HuH-7 (cell line): ENCODE results near the gene SDF4.

Experiments used
- DNase-seq: peaks from one replicate; pipeline ENCODE4 v3.0.0; 2011; ENCODE audit warnings: low spot score

SDF4 gene, protein sequence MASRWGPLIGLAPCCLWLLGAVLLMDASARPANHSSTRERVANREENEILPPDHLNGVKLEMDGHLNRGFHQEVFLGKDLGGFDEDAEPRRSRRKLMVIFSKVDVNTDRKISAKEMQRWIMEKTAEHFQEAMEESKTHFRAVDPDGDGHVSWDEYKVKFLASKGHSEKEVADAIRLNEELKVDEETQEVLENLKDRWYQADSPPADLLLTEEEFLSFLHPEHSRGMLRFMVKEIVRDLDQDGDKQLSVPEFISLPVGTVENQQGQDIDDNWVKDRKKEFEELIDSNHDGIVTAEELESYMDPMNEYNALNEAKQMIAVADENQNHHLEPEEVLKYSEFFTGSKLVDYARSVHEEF

DNA sequence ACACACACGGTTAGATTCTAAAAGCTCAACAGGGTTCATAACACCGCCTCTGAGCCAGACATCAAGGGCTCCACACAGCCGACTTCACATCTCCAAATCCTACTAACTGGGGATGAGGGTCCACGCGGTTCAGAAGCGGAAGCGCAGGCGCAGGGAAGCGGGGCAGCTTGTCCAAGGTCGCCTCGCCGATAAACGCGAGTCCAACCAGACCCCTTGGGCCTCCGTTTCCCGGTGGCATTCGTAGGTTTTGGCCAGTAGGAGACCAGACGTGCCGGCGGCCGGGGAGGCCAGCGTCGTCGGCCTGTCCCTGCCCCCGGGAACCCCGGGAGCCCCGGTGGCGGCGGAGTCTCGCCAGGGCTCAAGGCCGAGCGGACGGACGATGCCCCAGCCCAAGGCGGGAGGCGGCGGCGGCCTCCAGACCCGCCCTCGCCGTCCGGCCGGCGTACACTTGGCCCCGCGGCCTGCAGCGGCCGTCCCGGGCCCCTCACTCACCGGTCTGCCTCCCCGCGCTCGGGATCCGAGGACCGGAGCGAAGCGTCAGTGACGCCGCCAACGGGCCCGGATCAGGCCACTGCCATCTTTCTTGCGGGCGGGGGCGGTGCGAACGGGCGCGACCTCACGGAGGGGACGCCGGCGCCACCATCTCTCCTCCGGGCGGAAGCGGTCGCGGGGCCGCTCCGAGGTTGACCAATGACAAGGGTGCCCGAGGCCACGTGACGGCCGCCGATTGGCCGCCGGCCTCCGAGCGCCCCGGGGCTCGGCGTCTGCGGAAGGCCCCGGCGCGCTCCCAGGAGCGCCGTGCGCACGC is at the start of gene SDF4:
TSS of gene SDF4 (minus strand) at position 602 of the 808 bp plus-strand sequence. CDS start 3,229 bp downstream, outside the sequence.
- DNase-seq: peak; percentile 99

DNA sequence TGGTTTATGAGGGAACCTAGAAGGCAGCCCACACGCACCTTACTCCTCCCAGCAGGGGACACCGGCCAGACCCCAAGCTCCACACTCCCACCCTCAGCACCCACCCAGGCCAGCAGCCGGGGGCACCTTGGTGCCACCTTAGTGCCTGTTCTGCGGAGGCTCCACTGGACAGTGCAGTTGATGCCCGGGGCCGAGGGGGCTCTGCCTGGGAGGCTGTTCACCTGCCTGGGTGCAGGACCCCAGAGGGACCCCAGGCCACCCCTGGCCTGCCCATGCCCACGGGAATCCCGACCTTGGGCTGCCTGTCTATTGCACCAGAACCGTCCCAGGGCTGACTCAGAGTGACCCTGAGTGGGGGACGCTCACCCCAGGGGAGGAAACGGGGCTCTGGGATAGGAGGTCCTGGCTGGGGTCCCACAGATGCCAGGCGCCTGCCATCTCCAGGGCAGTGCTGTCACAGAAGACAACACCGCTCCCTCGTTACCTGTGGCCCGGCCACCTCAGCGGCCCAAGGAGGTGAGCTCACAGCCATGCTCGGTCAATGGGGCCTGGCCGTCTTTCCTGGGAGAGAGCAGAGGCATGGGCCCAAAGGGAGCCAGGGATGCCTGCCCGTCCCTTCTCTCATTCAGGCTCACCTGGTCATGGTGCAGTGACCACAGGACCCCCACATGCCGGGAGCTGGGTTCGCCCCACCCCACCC is 49.1 kb upstream of the SDF4 start:
- DNase-seq: no peak

DNA sequence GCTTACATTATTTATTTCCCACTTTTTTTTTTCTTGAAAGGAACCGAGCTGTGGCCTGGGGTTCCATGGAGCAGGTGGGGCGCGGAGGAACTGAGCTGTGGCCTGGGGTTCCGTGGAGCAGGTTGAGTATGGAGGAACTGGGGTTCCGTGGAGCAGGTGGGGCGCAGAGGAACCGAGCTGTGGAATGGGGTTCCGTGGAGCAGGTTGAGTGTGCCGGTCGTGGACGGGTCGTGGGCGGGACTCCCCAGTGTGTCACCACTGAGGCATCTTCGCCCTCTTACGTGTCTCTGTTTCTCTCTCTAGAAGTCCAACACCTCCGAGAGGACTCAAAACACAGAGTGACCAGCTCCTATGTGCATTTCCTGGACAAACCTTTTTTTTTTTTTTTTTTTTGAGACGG is 47.2 kb upstream of the SDF4 start:
- no peak for DNase-seq

DNA sequence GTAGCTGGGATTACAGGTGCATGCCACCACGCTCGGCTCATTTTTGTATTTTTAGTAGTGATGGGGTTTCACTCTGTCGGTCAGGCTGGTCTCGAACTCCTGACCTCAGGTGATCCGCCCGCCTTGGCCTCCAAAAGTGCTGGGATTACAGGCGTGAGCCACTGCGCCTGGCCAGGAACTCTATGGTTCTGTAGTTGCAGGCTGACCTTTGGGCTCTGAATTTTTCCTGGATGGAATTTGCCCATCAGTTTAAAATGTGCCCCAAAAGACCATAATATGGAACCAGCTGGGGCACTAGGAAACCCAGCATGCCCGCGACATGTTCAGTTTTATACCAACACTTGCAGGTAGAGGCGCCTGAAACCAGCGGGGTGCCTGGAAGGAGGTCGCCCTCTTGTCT is 46.8 kb upstream of the SDF4 start:
- no peak for DNase-seq

DNA sequence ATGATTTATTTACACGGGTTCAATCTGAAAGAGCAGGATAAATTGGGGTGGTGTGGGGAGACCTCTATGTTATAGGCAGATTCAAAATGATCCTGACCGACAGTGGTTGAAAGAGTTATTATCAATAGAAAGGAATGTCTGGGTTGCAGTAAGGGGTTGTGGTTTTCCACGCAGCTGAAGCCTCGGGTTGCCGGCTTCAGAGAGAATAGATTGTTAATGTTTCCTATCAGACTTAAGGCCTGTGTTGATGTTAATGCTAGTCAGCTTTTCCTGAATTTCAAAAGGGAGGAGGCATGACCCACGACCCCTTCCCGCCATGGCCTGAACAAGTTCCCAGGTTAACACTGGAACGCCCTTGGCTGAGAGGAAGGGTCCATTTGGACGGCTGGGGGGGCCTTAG is 44.0 kb upstream of the SDF4 start:
- DNase-seq: no peak

DNA sequence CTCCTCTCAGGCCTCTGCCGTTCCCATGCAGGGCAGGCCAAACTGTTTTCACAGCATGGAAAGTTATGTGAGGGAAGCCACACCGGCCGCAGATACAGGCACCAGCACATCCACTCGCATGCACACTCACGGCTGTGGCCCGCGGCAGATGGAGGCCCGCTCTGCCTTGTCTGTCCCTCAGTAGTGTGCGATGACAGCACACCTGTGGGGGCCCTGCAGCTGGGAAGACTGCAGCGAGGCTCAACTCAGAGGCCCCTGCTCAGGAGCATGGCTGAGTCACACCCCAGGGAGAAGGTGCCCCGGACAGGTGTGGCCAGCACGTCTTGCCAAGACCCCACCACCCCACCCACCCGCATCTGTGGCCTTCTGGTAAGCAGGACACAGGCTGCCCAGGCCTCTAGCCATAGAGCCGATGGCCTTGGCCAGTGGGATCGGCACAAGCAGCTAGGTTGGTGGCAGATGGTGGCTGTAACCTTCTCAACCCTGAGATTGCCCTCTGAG is 43.2 kb upstream of the SDF4 start:
- no peak for DNase-seq

DNA sequence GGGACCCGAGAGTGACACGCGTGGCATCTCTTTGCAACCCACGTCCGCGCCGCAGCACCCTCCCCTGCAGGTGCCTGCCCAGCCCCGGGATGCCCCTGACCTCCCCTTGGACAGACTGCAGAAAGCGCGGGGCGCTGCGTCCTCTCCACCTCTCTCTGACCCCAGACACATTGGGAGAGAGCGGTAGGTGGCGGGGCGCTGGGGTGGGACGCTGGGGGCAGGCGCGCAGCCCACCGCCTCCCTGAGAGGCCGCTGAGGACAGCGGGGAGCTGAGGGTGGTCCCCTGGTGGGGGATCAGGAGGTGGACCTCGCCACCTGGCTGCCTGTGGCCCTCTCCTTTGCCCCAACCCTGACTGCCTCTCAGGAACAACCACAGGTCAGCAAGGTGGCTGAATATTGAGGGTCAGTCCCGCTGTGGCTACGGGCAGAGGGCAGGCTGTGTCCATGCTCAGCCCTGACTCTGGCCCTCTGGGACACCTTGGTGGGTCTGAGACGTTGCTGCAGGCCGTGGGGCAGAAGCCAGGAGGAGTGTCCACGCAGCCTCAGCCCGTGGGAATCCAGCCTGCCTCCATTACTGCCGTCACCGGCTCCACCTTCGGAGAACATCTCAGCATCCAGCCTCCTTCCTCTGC is 42.6 kb upstream of the SDF4 start:
- DNase-seq: no peak

DNA sequence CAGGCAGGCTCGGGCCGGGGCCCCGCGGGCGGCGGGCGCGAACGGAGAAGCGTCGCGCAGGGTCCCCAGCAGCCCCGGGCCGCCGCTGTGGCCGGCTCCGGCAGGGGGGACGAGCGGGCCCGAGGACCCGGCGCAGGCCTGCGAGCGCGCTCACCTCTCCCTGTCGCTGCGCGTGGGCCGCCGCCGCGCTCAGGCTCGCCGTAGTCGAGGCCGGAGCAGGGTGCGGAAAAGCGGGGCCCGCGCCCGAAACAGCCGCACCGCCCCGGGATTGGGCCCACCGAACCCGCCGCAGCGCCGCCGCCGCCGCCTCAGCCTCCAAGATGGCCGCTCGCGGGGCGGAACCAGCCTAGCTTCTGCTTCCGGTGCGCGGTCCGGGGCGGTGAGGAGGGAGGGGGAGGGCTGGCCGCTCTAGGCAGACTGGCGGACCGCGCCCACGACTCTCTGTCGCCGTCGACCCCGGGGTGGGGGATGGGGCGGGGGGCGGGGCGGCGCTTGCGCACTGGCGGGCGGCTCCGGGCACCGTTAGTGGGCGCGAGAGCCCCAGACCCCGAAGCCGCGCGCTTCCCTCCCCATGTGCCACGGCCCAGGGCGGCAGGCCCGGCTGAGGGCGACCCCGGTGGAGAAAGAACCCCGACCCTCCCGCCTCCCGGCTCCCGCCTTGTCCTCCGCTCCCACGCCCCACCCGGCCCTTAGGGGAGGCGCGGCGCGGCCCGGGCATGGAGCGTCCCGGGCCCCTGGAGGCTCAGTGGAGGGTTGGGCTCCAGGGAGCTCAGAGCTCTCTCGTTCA is 41.9 kb upstream of the SDF4 start, which contains the start of gene UBE2J2:
TSS of gene UBE2J2 (minus strand) at position 343 of the 787 bp plus-strand sequence. CDS start 5,862 bp downstream, outside the sequence.
- DNase-seq: peak; percentile 98

DNA sequence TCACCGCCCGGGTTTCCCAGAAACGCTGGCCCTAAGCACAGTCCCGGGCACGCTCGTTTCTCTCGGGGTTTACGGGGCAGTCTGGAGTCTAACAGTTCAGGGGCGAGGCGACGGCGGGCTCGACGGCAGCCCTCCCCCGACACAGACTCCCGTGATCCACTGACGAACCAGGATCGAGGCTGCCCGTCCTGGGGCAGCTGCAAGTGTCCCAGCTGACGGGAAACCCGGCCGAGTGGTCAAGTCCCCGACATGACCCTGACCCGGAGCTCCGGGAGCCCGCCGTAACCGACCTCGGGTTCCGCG is 41.4 kb upstream of the SDF4 start:
- DNase-seq: no peak

DNA sequence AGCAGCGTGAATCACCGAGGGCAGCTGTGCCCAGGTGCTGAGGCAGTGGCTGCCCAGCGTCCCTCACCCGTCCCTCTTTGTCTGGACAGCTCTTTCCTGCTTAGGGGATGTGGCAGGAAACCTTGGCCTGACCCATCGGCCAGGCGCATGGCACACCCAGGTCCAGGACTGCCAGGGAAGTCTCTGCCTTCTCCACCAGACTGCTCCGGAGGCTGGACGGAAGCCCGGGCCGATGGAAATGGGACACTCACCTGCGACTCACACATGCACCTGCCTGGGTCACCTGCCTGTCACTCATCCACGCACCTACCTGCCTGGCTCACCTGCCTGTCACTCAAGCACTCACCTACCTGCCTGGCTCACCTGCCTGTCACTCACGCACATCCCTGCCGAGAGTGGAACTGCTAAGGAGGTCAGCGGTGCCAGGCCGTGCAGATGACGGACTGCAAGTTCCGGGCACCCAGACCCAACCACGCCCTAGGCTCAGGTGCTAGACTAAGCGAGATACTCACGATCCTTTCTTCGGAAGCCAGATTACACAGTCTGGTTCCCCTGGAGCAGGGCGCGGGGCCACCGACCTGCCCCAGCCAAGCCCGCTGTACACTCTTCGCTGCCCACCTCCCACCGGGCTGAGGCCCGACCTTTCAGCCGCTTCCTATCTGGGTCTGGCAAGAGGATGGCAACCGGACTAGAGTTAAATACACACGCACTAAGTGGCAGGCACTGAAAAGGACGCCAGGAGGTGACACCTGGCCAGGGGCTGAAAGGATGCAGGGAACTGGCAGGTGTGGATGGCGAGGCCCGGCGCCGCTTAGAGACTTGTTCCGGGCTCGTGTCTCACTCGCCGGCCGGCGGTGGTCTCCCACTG is 40.8 kb upstream of the SDF4 start:
- no peak for DNase-seq

DNA sequence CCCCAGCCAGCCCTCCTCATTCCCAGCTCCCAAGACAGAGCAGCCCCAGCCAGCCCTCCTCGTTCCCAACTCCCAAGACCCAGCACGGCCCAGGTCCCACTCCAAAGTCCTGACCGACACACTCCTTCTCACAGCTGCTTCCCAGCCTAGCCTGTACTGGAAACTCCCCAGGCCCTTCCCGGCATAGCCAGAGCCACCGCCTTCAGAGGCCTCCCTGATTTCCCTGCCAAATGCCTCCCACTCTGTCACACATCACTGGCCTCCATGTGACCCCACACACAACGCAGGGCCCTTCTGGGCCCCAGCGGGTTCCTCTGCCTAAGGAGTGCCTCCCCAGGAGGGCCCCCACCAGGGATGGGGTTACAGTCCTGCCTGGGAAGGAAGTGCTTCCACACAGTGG is 39.0 kb upstream of the SDF4 start:
- no peak for DNase-seq

DNA sequence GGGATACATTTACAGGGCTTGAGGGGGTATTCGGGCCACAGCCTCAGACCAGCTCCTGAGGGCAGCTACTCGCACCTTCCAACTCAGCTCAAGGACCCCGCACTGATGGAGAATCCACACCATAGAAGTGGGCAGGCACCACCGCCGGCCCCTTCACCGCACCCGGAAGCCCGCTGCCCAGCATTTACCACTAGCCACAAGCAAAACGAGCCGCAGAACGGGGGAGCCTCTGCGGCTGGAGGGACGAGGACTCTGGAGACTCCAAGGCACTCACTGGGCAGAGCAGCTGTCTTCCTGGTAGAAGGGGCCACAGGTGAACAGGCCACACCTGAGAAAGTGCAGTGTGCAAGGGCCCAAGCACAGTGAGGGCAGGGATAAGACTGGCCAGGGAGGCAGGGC is 36.5 kb upstream of the SDF4 start:
- DNase-seq: no peak

DNA sequence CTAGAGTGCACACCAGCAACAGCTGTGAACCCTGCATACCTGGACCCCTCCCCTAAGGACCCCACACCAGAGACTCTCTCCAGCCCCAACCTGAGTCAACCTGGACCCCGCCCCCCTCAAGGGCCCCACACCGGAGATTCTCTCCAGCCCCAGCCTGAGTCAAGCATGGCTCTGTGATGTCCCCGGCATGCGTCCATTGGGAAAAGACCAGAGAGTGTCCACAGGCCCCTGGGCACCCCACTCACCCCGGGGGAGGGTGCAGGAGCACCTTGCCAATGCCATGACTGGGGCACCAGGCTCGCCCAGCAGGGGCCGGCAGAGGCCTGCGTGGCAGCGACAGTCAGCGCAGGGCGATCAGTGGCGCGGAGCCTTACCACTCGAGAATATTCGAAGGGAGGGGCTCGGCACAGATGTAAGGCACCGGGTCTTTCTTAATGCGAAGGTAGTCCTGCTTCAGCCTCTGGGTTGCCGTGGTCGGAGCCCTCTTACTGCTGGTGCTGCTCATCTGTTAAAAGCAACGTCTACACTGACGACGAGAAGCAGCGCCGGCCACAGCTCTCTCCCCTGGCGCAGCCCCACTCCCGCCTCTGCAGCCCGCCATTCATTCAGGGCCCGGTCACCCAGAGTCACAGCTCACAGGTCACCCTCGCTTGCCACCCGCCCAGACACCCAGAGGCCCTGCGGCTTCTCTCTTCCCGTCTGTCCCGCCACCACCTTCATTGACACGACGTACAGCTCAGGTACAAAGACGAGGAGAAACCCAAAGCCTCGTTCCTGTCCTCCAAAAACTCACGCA is 35.9 kb upstream of the SDF4 start:
- DNase-seq: no peak

DNA sequence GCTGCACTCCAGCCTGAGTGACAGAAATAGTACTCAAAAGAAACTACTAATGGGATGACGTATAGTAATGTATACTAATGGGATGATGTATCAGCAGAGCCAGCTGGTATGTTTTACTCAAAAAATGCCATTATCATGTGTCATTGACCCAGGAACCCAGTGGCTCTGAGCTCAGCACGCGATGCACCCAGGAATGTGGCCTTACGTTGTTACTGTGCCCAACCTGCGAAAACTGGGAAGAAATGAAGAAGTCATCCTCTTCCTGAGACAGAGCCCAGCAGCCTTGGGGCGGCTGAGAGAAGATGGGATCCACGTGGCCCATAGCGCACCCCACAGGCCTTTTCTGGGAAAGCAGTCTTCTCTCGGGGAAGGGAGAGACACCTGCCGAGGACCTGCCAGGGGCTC is 33.1 kb upstream of the SDF4 start:
- DNase-seq: peak; percentile 55

DNA sequence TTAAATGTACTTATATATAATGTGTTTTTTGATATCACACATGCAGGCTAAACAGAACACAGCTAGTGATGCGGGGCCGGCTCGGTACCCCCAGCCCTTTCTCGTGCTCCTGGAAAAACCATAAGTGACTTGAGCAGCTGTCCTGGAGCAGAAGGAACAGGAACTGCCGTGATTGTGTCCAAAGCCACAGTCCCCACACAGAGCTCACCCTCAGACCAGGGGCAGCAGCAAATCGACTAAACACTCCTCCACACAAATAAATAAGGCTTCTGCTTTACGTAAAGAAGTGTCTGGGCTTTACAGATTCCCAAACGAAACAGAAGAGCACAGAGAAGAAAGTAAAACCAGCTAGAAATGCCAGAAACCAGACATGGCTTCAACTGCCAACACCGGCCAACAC is 32.2 kb upstream of the SDF4 start:
- no peak for DNase-seq

DNA sequence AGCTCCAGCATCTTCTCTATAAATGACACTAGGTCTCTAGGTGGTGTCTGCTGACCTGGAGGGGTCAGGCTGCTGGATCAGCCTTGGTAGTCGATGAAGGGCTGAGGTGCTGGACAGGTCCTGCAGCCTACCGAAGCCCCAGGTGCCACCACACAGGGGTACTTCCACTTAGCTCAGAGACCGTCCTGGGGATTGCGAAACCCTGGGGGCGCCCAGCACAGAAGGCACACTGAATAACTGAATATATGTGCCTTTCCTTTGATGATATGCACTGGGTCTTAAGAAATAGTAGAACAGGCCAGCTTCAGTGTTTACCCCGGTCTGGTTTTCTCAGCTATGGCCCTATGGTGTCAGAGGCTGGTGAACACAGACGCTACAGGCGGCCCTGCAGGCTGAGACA is 31.0 kb upstream of the SDF4 start:
- no peak for DNase-seq

DNA sequence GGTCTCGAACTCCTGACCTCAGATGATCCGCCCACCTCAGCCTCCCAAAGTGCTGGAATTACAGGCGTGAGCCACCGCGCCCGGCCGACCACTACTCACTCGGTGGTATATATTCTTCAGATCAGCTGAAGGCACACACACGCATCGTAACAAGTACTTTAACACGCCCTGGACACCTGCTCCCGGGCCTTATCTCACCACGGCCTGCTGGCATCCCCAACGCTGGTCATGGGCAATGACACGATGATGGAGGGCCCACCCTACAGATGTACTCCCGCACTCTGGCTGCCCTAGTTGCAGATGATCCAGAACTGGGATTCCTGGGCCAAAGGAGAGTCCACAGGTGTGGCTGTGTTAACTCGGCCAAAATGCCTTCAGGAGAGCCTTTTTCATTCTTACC is 30.3 kb upstream of the SDF4 start:
- DNase-seq: no peak

DNA sequence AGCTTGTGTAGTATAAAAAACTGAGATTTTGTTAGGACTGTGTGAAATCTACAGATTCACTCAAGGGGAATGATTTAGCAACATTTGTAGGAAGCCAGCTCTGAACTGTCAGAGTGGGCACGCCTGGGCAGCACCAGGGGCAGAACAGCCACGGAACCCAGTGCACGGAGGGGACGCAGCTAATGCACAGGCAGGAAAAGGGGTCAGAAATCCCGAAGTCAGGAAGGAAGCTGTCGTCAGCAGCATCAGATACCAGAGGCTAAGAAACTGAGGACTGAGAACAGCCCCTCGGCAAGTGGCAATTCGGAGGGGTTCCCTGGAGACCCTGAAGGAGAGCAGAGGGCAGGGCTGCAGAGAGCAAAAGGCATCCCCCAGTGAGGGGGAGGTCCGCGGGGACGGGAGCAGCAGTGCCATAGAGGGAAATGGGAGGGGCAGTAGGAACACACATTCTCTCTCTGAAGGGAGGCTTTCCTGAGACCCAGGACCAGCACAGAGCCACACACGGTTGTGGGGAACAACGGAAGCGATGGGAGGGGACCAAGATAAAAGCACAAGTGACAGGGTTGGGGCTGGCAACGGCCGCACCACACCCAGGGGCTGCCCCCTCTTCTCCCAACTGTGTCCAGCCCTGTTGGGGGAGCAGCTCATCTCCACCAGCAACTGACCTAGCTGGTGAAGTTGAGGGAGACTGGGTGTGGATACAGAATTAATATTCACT is 29.2 kb upstream of the SDF4 start:
- DNase-seq: no peak
